Fibroblast of lung (primary cell): ENCODE measurements around the gene MYO9A. TPM values are rescaled to one million over a fixed set of nuclear protein-coding genes. Genes with fewer than 3 reads are reported as not detected.

Experiments
- DNase-seq, 2 donors: peaks; one replicate each; pipeline versions ENCODE4 v3.0.0 to v3.0.0-alpha.2; 2010; ENCODE audit warnings: low read depth in 2 of 2
- H2AFZ ChIP-seq: 2 replicates; pipeline ENCODE4 v1.5.1; 2012; ENCODE audit warnings: low read length, control low read depth, inconsistent platforms
- H3K27ac ChIP-seq: 2 replicates; pipeline ENCODE4 v1.5.1; 2011; ENCODE audit warnings: low read length, control low read depth; ENCODE audit not compliant: insufficient read depth
- H3K27me3 ChIP-seq: 2 replicates; pipeline ENCODE4 v1.5.1; 2011; ENCODE audit warnings: mild to moderate bottlenecking, low read length; ENCODE audit not compliant: control insufficient read depth, insufficient read depth
- H3K36me3 ChIP-seq: 2 replicates; pipeline ENCODE4 v1.5.1; 2011; ENCODE audit warnings: low read length; ENCODE audit not compliant: control insufficient read depth, insufficient read depth
- H3K4me1 ChIP-seq: 2 replicates; pipeline ENCODE4 v1.5.1; 2011; ENCODE audit warnings: low read length; ENCODE audit not compliant: control insufficient read depth, insufficient read depth; ENCODE audit errors: extremely low read depth
- H3K4me2 ChIP-seq: 2 replicates; pipeline ENCODE4 v1.5.1; 2011; ENCODE audit warnings: low read length, control low read depth; ENCODE audit not compliant: insufficient read depth; ENCODE audit errors: extremely low read depth
- H3K4me3 ChIP-seq, 4 experiments: fragments of 200-600 bp in 1 of 4; sonication (generic) in 1 of 4; replicated peaks in 1 of 4; 2 replicates each; pipeline ENCODE4 v1.5.1; 2011 to 2016; ENCODE audit warnings: low read length in 4 of 4, low read depth in 3 of 4, mild to moderate bottlenecking in 3 of 4, control low read depth in 2 of 4, inconsistent platforms in 1 of 4, mixed read lengths in 1 of 4; ENCODE audit not compliant: insufficient read depth in 1 of 4; ENCODE audit errors: control extremely low read depth in 1 of 4
- H3K79me2 ChIP-seq: 2 replicates; pipeline ENCODE4 v1.5.1; 2012; ENCODE audit warnings: mild to moderate bottlenecking, low read length, inconsistent platforms; ENCODE audit not compliant: control insufficient read depth, insufficient read depth
- H3K9ac ChIP-seq: 2 replicates; pipeline ENCODE4 v1.5.1; 2011; ENCODE audit warnings: mild to moderate bottlenecking, low read length, control low read depth; ENCODE audit not compliant: insufficient read depth
- H3K9me3 ChIP-seq: 2 replicates; pipeline ENCODE4 v1.5.1; 2012; ENCODE audit warnings: low read depth, low read length; ENCODE audit not compliant: control insufficient read depth, insufficient read depth
- H4K20me1 ChIP-seq: 2 replicates; pipeline ENCODE4 v1.5.1; 2011; ENCODE audit warnings: low read length; ENCODE audit not compliant: control insufficient read depth, insufficient read depth; ENCODE audit errors: extremely low read depth
- EZH2 ChIP-seq: IDR thresholded peaks from 2 replicates; pipeline ENCODE4 v1.5.1; 2012; ENCODE audit warnings: low read length, control low read depth, mild to moderate bottlenecking; ENCODE audit errors: missing control alignments
- polyA plus RNA-seq, 2 donors: library from polyadenylated mRNA; depleted of rRNA in 1 of 2; stranded (reverse) in 1 of 2; unstranded in 1 of 2; fragments of >200 nt; gene quantifications; 2 replicates each; pipeline ENCODE4 v1.2.1, GENCODE V29; 2011 to 2012; ENCODE audit warnings: missing spikeins in 1 of 2
- total RNA-seq: library from RNA; depleted of rRNA; stranded (reverse); fragments of >200 nt; gene quantifications from 2 replicates; pipeline ENCODE4 v1.2.1, GENCODE V29; 2014
- TF ChIP-seq, protein P1 (sequence below), 2 donors: IDR thresholded peaks in 1 of 2; conservative IDR thresholded peaks in 1 of 2; 1 replicate in 1 of 2; 2 replicates in 1 of 2; pipeline ENCODE4 v1.5.1; 2011 to 2012; ENCODE audit warnings: low read length in 2 of 2, control low read depth in 1 of 2, inconsistent platforms in 1 of 2, low read depth in 1 of 2, mild to moderate bottlenecking in 1 of 2

The MYO9A gene
- total and polyA plus RNA-seq, 2 donors (not counting 1 experiment from before 2014, with no cell fraction given) = 12.8 to 48.6 TPM

DNA sequence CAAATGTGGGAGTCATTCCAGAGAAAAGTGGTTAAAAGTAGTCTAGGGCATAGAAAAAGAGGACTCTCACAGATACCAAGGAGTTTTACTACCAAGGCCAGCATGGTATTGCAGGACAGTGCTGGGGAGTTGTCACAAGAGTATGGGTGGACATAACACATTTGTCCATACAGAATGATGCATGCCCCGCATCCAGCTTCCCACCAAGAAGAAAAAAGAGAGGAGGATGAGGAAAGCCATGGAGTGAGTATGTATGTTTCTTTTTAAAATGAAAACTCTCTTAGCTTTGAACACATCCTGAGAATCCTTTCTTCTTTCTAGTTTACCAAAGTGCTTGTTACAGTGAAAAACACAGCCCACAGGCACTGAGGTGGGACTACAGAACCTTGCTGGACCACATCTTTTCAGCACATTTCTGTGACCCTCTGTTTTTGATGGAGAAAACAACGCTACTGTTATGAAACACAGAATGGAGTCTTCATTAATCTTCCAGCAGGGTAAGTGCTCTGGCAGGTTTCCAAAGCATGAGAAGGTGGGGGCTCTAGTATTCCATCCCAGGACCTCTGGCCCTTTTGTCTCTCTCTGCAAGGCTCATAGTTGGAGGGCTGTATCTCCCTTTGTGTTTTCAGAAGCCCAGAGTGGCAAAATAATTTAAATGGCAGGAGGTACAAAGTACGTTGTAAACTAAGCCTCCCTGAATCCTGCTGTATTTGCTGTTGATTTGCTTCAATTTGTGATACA lies 294.9 kb downstream of the MYO9A start:
- Histone ChIP-seq H3K4me2 (no peak overlapping the region), H2AFZ (no peak overlapping the region), H3K4me1 (no peaks in the 10 kb centered on the region), H3K79me2 (no peaks in the 10 kb centered on the region), H3K27ac (no peak overlapping the region), H3K27me3 (no peaks in the 10 kb centered on the region), H4K20me1 (no peaks in the 10 kb centered on the region), H3K9ac (no peak overlapping the region), H3K36me3 (no peaks in the 10 kb centered on the region), H3K9me3 (peaks cover 4% of the 10 kb centered on the region), H3K4me3 (no peak overlapping the region)
- TF ChIP-seq EZH2 = no peak
- TF ChIP-seq, protein P1, sequence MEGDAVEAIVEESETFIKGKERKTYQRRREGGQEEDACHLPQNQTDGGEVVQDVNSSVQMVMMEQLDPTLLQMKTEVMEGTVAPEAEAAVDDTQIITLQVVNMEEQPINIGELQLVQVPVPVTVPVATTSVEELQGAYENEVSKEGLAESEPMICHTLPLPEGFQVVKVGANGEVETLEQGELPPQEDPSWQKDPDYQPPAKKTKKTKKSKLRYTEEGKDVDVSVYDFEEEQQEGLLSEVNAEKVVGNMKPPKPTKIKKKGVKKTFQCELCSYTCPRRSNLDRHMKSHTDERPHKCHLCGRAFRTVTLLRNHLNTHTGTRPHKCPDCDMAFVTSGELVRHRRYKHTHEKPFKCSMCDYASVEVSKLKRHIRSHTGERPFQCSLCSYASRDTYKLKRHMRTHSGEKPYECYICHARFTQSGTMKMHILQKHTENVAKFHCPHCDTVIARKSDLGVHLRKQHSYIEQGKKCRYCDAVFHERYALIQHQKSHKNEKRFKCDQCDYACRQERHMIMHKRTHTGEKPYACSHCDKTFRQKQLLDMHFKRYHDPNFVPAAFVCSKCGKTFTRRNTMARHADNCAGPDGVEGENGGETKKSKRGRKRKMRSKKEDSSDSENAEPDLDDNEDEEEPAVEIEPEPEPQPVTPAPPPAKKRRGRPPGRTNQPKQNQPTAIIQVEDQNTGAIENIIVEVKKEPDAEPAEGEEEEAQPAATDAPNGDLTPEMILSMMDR (conservative IDR thresholded peaks at IDR 0.05 in 1 of 2, IDR thresholded peaks at IDR 0.05 in 1 of 2; ENCODE audit: low read depth in 1 of 2, low read length in 2 of 2) = no peak
- DNase-seq = no peak

DNA sequence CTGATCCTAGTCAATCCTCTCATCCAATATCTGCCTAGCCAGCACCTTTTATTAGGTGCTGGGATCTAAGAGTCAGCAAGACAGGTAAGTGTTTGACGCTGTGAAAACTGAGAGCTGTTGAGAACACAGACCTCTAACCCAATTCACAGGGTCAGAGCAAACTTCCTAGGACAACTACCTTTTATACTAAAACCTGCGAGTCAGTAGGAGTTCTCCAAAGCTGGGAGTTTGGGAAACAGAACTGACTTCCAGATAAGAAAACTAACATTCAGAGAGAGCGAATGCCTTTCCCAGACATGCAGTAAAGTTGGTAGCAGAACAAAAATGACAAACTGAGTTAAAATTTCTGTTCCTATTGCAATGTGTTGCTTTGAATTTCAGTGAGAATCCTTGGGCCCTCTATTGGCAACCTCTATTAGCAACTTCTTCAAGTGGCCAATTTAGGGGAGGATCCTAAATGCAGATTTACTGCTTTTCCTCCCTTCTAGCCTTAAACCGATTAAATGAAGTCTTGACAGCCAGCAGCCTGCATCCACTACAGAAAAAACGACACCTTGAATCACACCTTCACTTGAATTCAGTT lies 296.3 kb downstream of the MYO9A start:
- no peaks in the 10 kb centered on the region for H4K20me1 ChIP-seq
- H3K9ac ChIP-seq = no peak overlapping the region
- TF ChIP-seq, protein P1 (conservative IDR thresholded peaks at IDR 0.05 in 1 of 2, IDR thresholded peaks at IDR 0.05 in 1 of 2; ENCODE audit: low read depth in 1 of 2, low read length in 2 of 2) = no peak
- no peak for TF ChIP-seq EZH2
- DNase-seq = no peak
- no peaks in the 10 kb centered on the region for H3K27me3 ChIP-seq
- no peak overlapping the region for H2AFZ ChIP-seq
- no peaks in the 10 kb centered on the region for H3K79me2 ChIP-seq
- no peak overlapping the region for H3K27ac ChIP-seq
- no peak overlapping the region for H3K4me2 ChIP-seq
- H3K4me3 ChIP-seq = no peak overlapping the region
- H3K36me3 ChIP-seq = no peaks in the 10 kb centered on the region
- H3K9me3 ChIP-seq = peaks cover 4% of the 10 kb centered on the region
- H3K4me1 ChIP-seq = no peaks in the 10 kb centered on the region

DNA sequence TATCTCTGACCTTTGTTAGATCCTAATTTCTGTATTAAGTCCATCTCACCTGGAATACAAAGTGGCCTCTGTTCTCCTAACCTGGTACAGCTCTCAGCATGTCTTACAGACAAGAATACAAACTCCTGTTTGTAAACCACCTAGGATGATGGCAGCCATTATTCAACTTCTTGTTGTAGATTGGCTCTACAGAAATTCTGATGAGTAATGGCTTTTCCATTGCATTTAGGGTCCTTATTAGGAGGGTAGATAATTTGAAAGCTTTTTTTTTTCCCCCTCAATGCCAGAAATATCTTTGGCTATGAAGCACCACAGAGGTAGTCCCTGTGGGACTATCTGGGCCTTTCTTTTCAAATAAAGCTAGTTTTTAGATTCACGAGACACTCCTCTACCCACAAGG lies 297.8 kb downstream of the MYO9A start:
- no peak for DNase-seq
- peaks cover 4% of the 10 kb centered on the region for H3K9me3 ChIP-seq
- no peak overlapping the region for H3K9ac ChIP-seq
- H2AFZ ChIP-seq = no peak overlapping the region
- no peak for TF ChIP-seq EZH2
- no peaks in the 10 kb centered on the region for H3K27me3 ChIP-seq
- H3K79me2 ChIP-seq = no peaks in the 10 kb centered on the region
- no peak overlapping the region for H3K4me2 ChIP-seq
- no peaks in the 10 kb centered on the region for H3K36me3 ChIP-seq
- H3K4me3 ChIP-seq = no peak overlapping the region
- no peaks in the 10 kb centered on the region for H3K4me1 ChIP-seq
- no peaks in the 10 kb centered on the region for H4K20me1 ChIP-seq
- no peak overlapping the region for H3K27ac ChIP-seq
